GM13976 (cell line): ENCODE measurements around the gene PHACTR1.
"Not testable (repeated sequence)": the region's sequence is repeated elsewhere in the genome, so short reads cannot be mapped to it uniquely, and the experiment has no call there.

Experiments used
- DNase-seq: peaks from one replicate; pipeline ENCODE4 v3.0.0; 2012; ENCODE audit warnings: low spot score
- CTCF ChIP-seq: IDR thresholded peaks from 2 replicates; pipeline ENCODE4 v1.5.1; 2012; ENCODE audit warnings: borderline replicate concordance, mild to moderate bottlenecking; ENCODE audit not compliant: insufficient read depth; ENCODE audit errors: extremely low read depth, missing control alignments, control extremely low read depth
- in situ Hi-C: fragments of 300-500 bp; cut with MboI; formaldehyde crosslinking; loops from one replicate; pipeline ENCODE4 v1.12.0; 2022; ENCODE audit warnings: low sequenced_read_pairs, mixed read lengths, inconsistent platforms; ENCODE audit not compliant: unreplicated experiment

Gene PHACTR1

GRCh38 chr6:12937971-12938370 lies 221.4 kb downstream of the PHACTR1 start:
- in situ Hi-C loops = no loop called here
- TF ChIP-seq CTCF = no peak
- DNase-seq = no peak

- in situ Hi-C loops = no loop called here
- TF ChIP-seq CTCF = no peak
- no peak for DNase-seq
Measured at GRCh38 chr6:12939314-12939713, 222.7 kb downstream of the PHACTR1 start.

- TF ChIP-seq CTCF = no peak
- in situ Hi-C loops = no loop called here
- no peak for DNase-seq
Measured at GRCh38 chr6:12941422-12941821, 224.9 kb downstream of the PHACTR1 start.

- in situ Hi-C loops = no loop called here
- TF ChIP-seq CTCF = no peak
- DNase-seq = no peak
Measured at GRCh38 chr6:12943549-12943948, 227.0 kb downstream of the PHACTR1 start.

- in situ Hi-C loops = no loop called here
- no peak for TF ChIP-seq CTCF
- no peak for DNase-seq
Measured at GRCh38 chr6:12944001-12944400, 227.4 kb downstream of the PHACTR1 start.

GRCh38 chr6:12944528-12944927 lies 228.0 kb downstream of the PHACTR1 start:
- in situ Hi-C loops = not testable (repeated sequence)

GRCh38 chr6:12947151-12947871 lies 230.7 kb downstream of the PHACTR1 start:
- DNase-seq = no peak
- in situ Hi-C loops = no loop called here
- no peak for TF ChIP-seq CTCF

More at GRCh38 chr6:12944528-12944927, 228.0 kb downstream of the PHACTR1 start:
- DNase-seq = not testable (repeated sequence)
